ENCODE measurements around the gene FRMD1. TPM values are rescaled to one million over a fixed set of nuclear protein-coding genes. Genes with fewer than 3 reads are reported as not detected.

The FRMD1 gene
- total and polyA plus RNA-seq, 10 of the 15 experiments (the other 5 are each of a cell fraction or from before 2014, with no cell fraction given), result not detected

DNA sequence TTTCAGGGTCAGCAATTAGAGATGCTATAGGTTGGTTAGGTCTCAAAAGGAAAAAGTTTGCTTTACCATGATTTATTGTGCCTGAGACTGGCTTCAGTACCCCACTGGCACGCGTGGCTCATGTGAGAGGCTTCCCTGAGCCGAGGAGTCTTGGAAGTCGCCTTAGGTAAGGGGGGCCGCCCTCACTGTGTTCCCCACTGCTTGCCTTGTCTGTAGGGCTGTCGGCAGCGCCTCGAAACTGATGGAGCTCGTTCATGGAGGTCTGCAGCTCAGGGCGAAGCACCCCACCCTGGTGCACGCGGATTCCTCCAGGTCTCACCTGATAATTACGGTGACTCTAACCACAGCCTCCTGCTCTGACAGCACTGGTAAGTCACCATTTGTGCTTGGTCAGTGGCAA is 39.2 kb downstream of the FRMD1 start:
- DNase-seq (ENCODE audit: low read depth, low spot score), result no peak
- POLR2A ChIA-PET, result no interaction called here
- H3K79me2 ChIP-seq (ENCODE audit: control insufficient read depth, insufficient read depth, low read length), result no peaks in the 10 kb centered on the region
- H3K27ac ChIP-seq (ENCODE audit: control insufficient read depth, insufficient read depth), result no peak overlapping the region
- RAD21 ChIA-PET (ENCODE audit: unreplicated experiment), result no interaction called here
- FAIRE-seq, result no peak
- H3K9ac ChIP-seq (ENCODE audit: control insufficient read depth, insufficient read depth, low read length), result no peak overlapping the region
- no peak overlapping the region for H3K4me3 ChIP-seq
- SMC1A ChIA-PET (ENCODE audit: uncharacterized antibody, unreplicated experiment), result no interaction called here
- CTCF ChIA-PET, result no interaction called here
- ATAC-seq, result no peak
- H3K4me2 ChIP-seq (ENCODE audit: control insufficient read depth, insufficient read depth), result no peak overlapping the region
- in situ Hi-C loops (cut with MboI) (no loop called here), intact Hi-C loops (cut with micrococcal nuclease; ENCODE audit: unreplicated experiment) (no loop called here)
- no peak overlapping the region for H2AFZ ChIP-seq (ENCODE audit: control insufficient read depth, low read depth, low read length)
- no peaks in the 10 kb centered on the region; the same call in 2 of the 3 replicates for H3K9me3 ChIP-seq (replicated peaks; ENCODE audit: control insufficient read depth, insufficient read depth, low read length)
- BruUV-seq (replicated peaks), result no TSS peak
- no peaks in the 10 kb centered on the region for H3K36me3 ChIP-seq (ENCODE audit: control insufficient read depth in 2 of 2, insufficient read depth in 2 of 2, low read length in 1 of 2)
- 41% methylated on average over 13 of the region's 13 CpGs for WGBS (ENCODE audit: insufficient coverage, insufficient replicate concordance, low lambda C conversion rate, missing lambda C conversion rate)
- TF ChIP-seq POLR2A (IDR thresholded peaks at IDR 0.05; ENCODE audit: low read depth, low read length) (no peak), YBX1 (IDR thresholded peaks at IDR 0.05) (no peak), LARP7 (IDR thresholded peaks at IDR 0.05) (no peak), CHD2 (IDR thresholded peaks at IDR 0.05; ENCODE audit: borderline replicate concordance, low read depth, low read length) (no peak), ZNF217 (IDR thresholded peaks at IDR 0.05) (no peak)
- TF ChIP-seq, protein P1, sequence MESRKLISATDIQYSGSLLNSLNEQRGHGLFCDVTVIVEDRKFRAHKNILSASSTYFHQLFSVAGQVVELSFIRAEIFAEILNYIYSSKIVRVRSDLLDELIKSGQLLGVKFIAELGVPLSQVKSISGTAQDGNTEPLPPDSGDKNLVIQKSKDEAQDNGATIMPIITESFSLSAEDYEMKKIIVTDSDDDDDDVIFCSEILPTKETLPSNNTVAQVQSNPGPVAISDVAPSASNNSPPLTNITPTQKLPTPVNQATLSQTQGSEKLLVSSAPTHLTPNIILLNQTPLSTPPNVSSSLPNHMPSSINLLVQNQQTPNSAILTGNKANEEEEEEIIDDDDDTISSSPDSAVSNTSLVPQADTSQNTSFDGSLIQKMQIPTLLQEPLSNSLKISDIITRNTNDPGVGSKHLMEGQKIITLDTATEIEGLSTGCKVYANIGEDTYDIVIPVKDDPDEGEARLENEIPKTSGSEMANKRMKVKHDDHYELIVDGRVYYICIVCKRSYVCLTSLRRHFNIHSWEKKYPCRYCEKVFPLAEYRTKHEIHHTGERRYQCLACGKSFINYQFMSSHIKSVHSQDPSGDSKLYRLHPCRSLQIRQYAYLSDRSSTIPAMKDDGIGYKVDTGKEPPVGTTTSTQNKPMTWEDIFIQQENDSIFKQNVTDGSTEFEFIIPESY (IDR thresholded peaks at IDR 0.05), result no peak
- TF ChIP-seq, protein P2, sequence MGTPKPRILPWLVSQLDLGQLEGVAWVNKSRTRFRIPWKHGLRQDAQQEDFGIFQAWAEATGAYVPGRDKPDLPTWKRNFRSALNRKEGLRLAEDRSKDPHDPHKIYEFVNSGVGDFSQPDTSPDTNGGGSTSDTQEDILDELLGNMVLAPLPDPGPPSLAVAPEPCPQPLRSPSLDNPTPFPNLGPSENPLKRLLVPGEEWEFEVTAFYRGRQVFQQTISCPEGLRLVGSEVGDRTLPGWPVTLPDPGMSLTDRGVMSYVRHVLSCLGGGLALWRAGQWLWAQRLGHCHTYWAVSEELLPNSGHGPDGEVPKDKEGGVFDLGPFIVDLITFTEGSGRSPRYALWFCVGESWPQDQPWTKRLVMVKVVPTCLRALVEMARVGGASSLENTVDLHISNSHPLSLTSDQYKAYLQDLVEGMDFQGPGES (IDR thresholded peaks at IDR 0.05), result no peak
- H4K20me1 ChIP-seq (ENCODE audit: control insufficient read depth, insufficient read depth), result no peaks in the 10 kb centered on the region
- H3K4me1 ChIP-seq (ENCODE audit: control insufficient read depth, insufficient read depth, low read length), result no peaks in the 10 kb centered on the region
- no peaks in the 10 kb centered on the region for H3K27me3 ChIP-seq (replicated peaks in 1 of 2; ENCODE audit: control insufficient read depth in 2 of 2, insufficient read depth in 2 of 2, low read length in 1 of 2)
